GM12864 (cell line): ENCODE results near the gene STEAP1.

ENCODE experiments used
- DNase-seq: peaks from one replicate; pipeline ENCODE4 v3.0.0-alpha.2; 2011; ENCODE audit warnings: low read depth
- H3K4me3 ChIP-seq: 2 replicates; pipeline ENCODE4 v1.5.1; 2011; ENCODE audit warnings: mild to moderate bottlenecking, low read depth, low read length, control low read depth
- CTCF ChIP-seq: IDR thresholded peaks from 2 replicates; pipeline ENCODE4 v1.5.1; 2011; ENCODE audit warnings: low read depth, mild to moderate bottlenecking, moderate library complexity, low read length, control low read depth, inconsistent platforms; ENCODE audit errors: missing control alignments

Gene STEAP1

GRCh38 chr7:90190995-90191394 is 36.7 kb downstream of the STEAP1 start:
- DNase-seq: no peak
- H3K4me3 ChIP-seq: no peak overlapping the region
- no peak for TF ChIP-seq CTCF

DNA sequence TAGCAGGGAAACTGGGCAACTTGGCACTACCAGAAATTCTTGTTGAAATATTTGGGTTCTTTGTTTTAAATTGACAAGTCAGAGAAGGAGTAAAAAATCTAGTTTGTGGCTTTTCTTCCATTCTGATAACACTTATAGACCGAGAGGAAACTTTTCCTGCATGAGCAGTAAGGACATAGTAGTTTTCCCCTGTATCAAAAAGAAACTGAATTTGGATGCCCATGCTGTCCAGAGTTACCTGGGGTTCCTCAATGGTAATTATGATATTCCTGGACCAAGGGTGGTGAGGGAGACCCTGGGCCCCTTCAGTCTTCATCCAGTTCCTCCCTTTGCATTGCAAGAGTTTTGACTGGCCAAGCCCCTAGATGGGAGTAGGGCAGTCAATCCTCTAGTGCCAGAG is 37.4 kb downstream of the STEAP1 start:
- DNase-seq: no peak
- TF ChIP-seq CTCF: no peak
- no peak overlapping the region for H3K4me3 ChIP-seq

- H3K4me3 ChIP-seq: no peak overlapping the region
- no peak for DNase-seq
- no peak for TF ChIP-seq CTCF
These were observed 38.8 kb downstream of the STEAP1 start for GRCh38 chr7:90192876-90193750.

DNA sequence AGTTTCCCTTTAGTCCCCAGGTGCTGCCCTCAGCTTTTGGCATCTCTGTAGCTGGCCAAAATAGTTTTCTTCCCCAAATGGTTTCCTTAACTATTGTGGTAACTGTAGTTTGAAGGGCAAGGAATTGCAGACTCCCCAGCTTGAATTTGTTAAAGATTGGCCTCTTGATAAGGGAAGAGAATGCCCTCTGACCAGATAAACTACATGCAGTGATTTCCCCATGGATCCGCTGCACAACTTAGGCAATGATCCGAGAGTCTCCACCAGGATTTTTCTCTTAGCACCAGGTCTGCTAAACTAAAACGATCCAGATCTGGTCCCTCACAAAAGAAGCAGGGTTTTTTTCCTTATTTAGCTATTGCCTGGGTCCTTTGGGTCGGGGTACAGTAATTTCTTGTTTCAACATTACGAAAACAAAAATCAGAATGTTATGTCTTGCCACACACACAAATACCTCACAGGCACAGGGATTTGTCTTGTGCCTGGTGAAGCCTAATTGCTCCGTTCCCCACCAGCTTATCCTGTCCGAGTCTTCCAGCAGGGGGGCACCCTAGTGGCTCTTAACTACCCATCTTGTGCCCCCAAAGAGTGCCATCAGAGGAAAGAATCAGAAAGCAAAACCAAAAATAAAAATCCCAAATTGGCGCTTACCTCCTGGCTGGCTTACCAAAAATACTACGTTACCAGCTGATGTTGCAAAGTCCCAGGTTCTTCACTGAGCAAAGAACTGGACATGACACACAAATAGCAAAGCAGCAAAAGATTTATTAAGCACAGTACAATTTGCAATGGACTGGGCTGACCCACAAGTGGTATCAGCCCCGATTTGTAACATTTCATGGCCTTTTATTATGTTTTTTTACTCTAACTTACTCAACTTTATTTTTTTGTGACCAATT is 40.9 kb downstream of the STEAP1 start:
- H3K4me3 ChIP-seq: no peak overlapping the region
- no peak for TF ChIP-seq CTCF
- no peak for DNase-seq

- no peak for DNase-seq
- TF ChIP-seq CTCF: no peak
- H3K4me3 ChIP-seq: no peak overlapping the region
These were observed 47.4 kb downstream of the STEAP1 start for GRCh38 chr7:90201500-90202195.

DNA sequence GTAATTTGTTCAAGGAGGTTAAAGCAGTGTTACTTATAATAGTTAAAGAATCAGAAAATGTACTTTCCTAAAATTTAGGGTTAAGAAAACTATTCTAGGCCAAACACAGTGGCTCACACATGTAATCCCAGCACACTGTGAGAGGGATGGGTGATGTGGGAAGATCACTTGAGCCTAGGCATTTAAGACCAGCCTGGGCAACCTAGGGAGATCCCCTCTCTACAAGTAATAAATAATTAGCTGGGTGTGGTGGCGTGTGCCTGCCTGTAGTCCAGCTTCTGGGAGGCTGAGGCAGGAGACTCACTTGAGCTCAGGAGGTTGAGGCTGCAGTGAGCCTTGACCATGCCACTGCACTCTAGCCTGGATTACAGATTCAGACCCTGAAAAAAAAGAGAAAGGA is 53.7 kb downstream of the STEAP1 start:
- DNase-seq: no peak
- no peak for TF ChIP-seq CTCF
- no peak overlapping the region for H3K4me3 ChIP-seq
